ENCODE measurements around the gene ZBTB47. TPM values are rescaled to one million over a fixed set of nuclear protein-coding genes. Genes with fewer than 3 reads are reported as not detected.

The ZBTB47 gene
- total and polyA plus RNA-seq, 2 donors (not counting 1 experiment from before 2014, with no cell fraction given), result 15.6 to 49.4 TPM

GRCh38 chr3:42659451-42660130, 6.1 kb downstream of the ZBTB47 start:
- H2AFZ ChIP-seq (ENCODE audit: low read length), result no peak overlapping the region
- no peak overlapping the region for H3K4me2 ChIP-seq (ENCODE audit: extremely low read depth, insufficient read depth, low read length)
- H3K4me3 ChIP-seq (replicated peaks in 1 of 4; ENCODE audit: control extremely low read depth in 1 of 4, insufficient read depth in 1 of 4, low read depth in 3 of 4, low read length in 4 of 4), result no peak overlapping the region
- no peak overlapping the region for H3K9ac ChIP-seq (ENCODE audit: insufficient read depth, low read length)
- DNase-seq (ENCODE audit: low read depth in 2 of 2), result no peak
- H3K4me1 ChIP-seq (ENCODE audit: control insufficient read depth, extremely low read depth, insufficient read depth, low read length), result peaks cover 15% of the 10 kb centered on the region
- H3K79me2 ChIP-seq (ENCODE audit: control insufficient read depth, insufficient read depth, low read length), result peaks cover 18% of the 10 kb centered on the region
- H3K27me3 ChIP-seq (ENCODE audit: control insufficient read depth, insufficient read depth, low read length), result no peaks in the 10 kb centered on the region
- peaks cover 17% of the 10 kb centered on the region for H3K36me3 ChIP-seq (ENCODE audit: control insufficient read depth, insufficient read depth, low read length)
- TF ChIP-seq EZH2 (IDR thresholded peaks at IDR 0.05; ENCODE audit: low read length, missing control alignments) (no peak), CTCF (conservative IDR thresholded peaks at IDR 0.05 in 1 of 2, IDR thresholded peaks at IDR 0.05 in 1 of 2; ENCODE audit: low read depth in 1 of 2, low read length in 2 of 2) (no peak)
- H4K20me1 ChIP-seq (ENCODE audit: control insufficient read depth, extremely low read depth, insufficient read depth, low read length), result no peaks in the 10 kb centered on the region
- no peak overlapping the region for H3K27ac ChIP-seq (ENCODE audit: insufficient read depth, low read length)
- H3K9me3 ChIP-seq (ENCODE audit: control insufficient read depth, insufficient read depth, low read depth, low read length), result no peaks in the 10 kb centered on the region

GRCh38 chr3:42660131-42660715, 6.7 kb downstream of the ZBTB47 start:
- Histone ChIP-seq H4K20me1 (ENCODE audit: control insufficient read depth, extremely low read depth, insufficient read depth, low read length) (no peaks in the 10 kb centered on the region), H3K9me3 (ENCODE audit: control insufficient read depth, insufficient read depth, low read depth, low read length) (no peaks in the 10 kb centered on the region), H3K36me3 (ENCODE audit: control insufficient read depth, insufficient read depth, low read length) (peaks cover 17% of the 10 kb centered on the region), H3K27me3 (ENCODE audit: control insufficient read depth, insufficient read depth, low read length) (no peaks in the 10 kb centered on the region), H3K9ac (ENCODE audit: insufficient read depth, low read length) (no peak overlapping the region), H3K27ac (ENCODE audit: insufficient read depth, low read length) (no peak overlapping the region), H3K4me3 (replicated peaks in 1 of 4; ENCODE audit: control extremely low read depth in 1 of 4, insufficient read depth in 1 of 4, low read depth in 3 of 4, low read length in 4 of 4) (no peak overlapping the region), H2AFZ (ENCODE audit: low read length) (no peak overlapping the region), H3K4me2 (ENCODE audit: extremely low read depth, insufficient read depth, low read length) (no peak overlapping the region), H3K4me1 (ENCODE audit: control insufficient read depth, extremely low read depth, insufficient read depth, low read length) (peaks cover 14% of the 10 kb centered on the region), H3K79me2 (ENCODE audit: control insufficient read depth, insufficient read depth, low read length) (peaks cover 16% of the 10 kb centered on the region)
- DNase-seq (ENCODE audit: low read depth in 2 of 2), result peak in 1 of 2 donors; percentile 19
- TF ChIP-seq CTCF (conservative IDR thresholded peaks at IDR 0.05 in 1 of 2, IDR thresholded peaks at IDR 0.05 in 1 of 2; ENCODE audit: low read depth in 1 of 2, low read length in 2 of 2) (no peak), EZH2 (IDR thresholded peaks at IDR 0.05; ENCODE audit: low read length, missing control alignments) (no peak)

- DNase-seq (ENCODE audit: low read depth in 2 of 2), result no peak
- Histone ChIP-seq H3K27me3 (ENCODE audit: control insufficient read depth, insufficient read depth, low read length) (no peaks in the 10 kb centered on the region), H3K9ac (ENCODE audit: insufficient read depth, low read length) (no peak overlapping the region), H3K9me3 (ENCODE audit: control insufficient read depth, insufficient read depth, low read depth, low read length) (no peaks in the 10 kb centered on the region), H3K79me2 (ENCODE audit: control insufficient read depth, insufficient read depth, low read length) (peaks cover 10% of the 10 kb centered on the region), H2AFZ (ENCODE audit: low read length) (no peak overlapping the region), H3K4me3 (replicated peaks in 1 of 4; ENCODE audit: control extremely low read depth in 1 of 4, insufficient read depth in 1 of 4, low read depth in 3 of 4, low read length in 4 of 4) (no peak overlapping the region), H3K36me3 (ENCODE audit: control insufficient read depth, insufficient read depth, low read length) (peaks cover 17% of the 10 kb centered on the region), H4K20me1 (ENCODE audit: control insufficient read depth, extremely low read depth, insufficient read depth, low read length) (no peaks in the 10 kb centered on the region), H3K27ac (ENCODE audit: insufficient read depth, low read length) (no peak overlapping the region), H3K4me1 (ENCODE audit: control insufficient read depth, extremely low read depth, insufficient read depth, low read length) (peaks cover 10% of the 10 kb centered on the region), H3K4me2 (ENCODE audit: extremely low read depth, insufficient read depth, low read length) (no peak overlapping the region)
- TF ChIP-seq EZH2 (IDR thresholded peaks at IDR 0.05; ENCODE audit: low read length, missing control alignments) (no peak), CTCF (conservative IDR thresholded peaks at IDR 0.05 in 1 of 2, IDR thresholded peaks at IDR 0.05 in 1 of 2; ENCODE audit: low read depth in 1 of 2, low read length in 2 of 2) (no peak)
Measured at GRCh38 chr3:42660898-42661297, 7.4 kb downstream of the ZBTB47 start.

Measured in fibroblast of lung (primary cell).